Calu3 (cell line): ENCODE data around the gene KIAA1549. TPM values are rescaled to one million over a fixed set of nuclear protein-coding genes. Genes with fewer than 3 reads are reported as not detected.

Source experiments
- BruUV-seq: library from RNA; stranded (reverse); fragments of 400-500 nt; replicated peaks from 2 replicates; lab custom pipeline; 2021; lab: Mats Ljungman, UMichigan
- CTCF ChIA-PET: fragments of 300-600 bp; sonication (Branson Sonifier 250); formaldehyde crosslinking; loops from one replicate; lab custom pipeline; 2022; ENCODE audit warnings: antibody characterized with exemption; lab: Charles Lee
- DNase-seq: peaks from one replicate; pipeline ENCODE4 v3.0.0; 2022
- H3K27ac Mint-ChIP-seq: one replicate; pipeline ENCODE4 v1.8.0; 2022; ENCODE audit warnings: mixed read lengths; ENCODE audit not compliant: unreplicated experiment
- H3K27me3 Mint-ChIP-seq: one replicate; pipeline ENCODE4 v1.8.0; 2022; ENCODE audit warnings: mixed read lengths; ENCODE audit not compliant: unreplicated experiment
- H3K36me3 Mint-ChIP-seq: one replicate; pipeline ENCODE4 v1.8.0; 2022; ENCODE audit warnings: mild to moderate bottlenecking, moderate library complexity, mixed read lengths; ENCODE audit not compliant: insufficient read depth, unreplicated experiment
- H3K4me1 Mint-ChIP-seq: one replicate; pipeline ENCODE4 v1.8.0; 2022; ENCODE audit warnings: mild to moderate bottlenecking, low read depth, mixed read lengths; ENCODE audit not compliant: unreplicated experiment
- H3K4me3 Mint-ChIP-seq: one replicate; pipeline ENCODE4 v1.8.0; 2022; ENCODE audit warnings: mild to moderate bottlenecking, low read depth, moderate library complexity, mixed read lengths; ENCODE audit not compliant: unreplicated experiment
- H3K9me3 Mint-ChIP-seq: one replicate; pipeline ENCODE4 v1.8.0; 2022; ENCODE audit warnings: low read depth, mixed read lengths; ENCODE audit not compliant: unreplicated experiment
- CTCF ChIP-seq: fragments of 200-600 bp; IDR thresholded peaks from one replicate; pipeline ENCODE4 v1.8.0; 2022; ENCODE audit warnings: antibody characterized with exemption; ENCODE audit not compliant: unreplicated experiment
- intact Hi-C: fragments of 100-400 bp; cut with micrococcal nuclease; formaldehyde crosslinking; loops from one replicate; pipeline ENCODE4 v1.10.0; 2022; ENCODE audit not compliant: unreplicated experiment
- total RNA-seq: library from RNA; stranded (reverse); gene quantifications from 2 replicates; pipeline ENCODE4 v1.2.3, GENCODE V29; 2022

The KIAA1549 gene
- total RNA-seq, 1 experiment from 2014 or later = 10.4 TPM

GRCh38 chr7:138961159-138961558 lies 20.0 kb downstream of the KIAA1549 start:
- Mint-ChIP-seq H3K27ac (no peak overlapping the region), H3K4me3 (no peak overlapping the region), H3K4me1 (peaks cover 51% of the 10 kb centered on the region), H3K27me3 (no peaks in the 10 kb centered on the region), H3K36me3 (no peaks in the 10 kb centered on the region), H3K9me3 (peaks cover 5% of the 10 kb centered on the region)
- TF ChIP-seq CTCF = no peak
- CTCF ChIA-PET = no interaction called here
- intact Hi-C loops = no loop called here
- BruUV-seq = no TSS peak
- DNase-seq = no peak

- no peaks in the 10 kb centered on the region for H3K27me3 Mint-ChIP-seq
- intact Hi-C loops = no loop called here
- no peak overlapping the region for H3K4me3 Mint-ChIP-seq
- peaks cover 46% of the 10 kb centered on the region for H3K4me1 Mint-ChIP-seq
- CTCF ChIA-PET = no interaction called here
- no peak overlapping the region for H3K27ac Mint-ChIP-seq
- BruUV-seq = no TSS peak
- H3K9me3 Mint-ChIP-seq = peaks cover 5% of the 10 kb centered on the region
- no peak for DNase-seq
- no peak for TF ChIP-seq CTCF
- no peaks in the 10 kb centered on the region for H3K36me3 Mint-ChIP-seq
Measured at GRCh38 chr7:138958391-138958956, 22.7 kb downstream of the KIAA1549 start.

- CTCF ChIA-PET = no interaction called here
- intact Hi-C loops = no loop called here
- Mint-ChIP-seq H3K27ac (no peak overlapping the region), H3K27me3 (no peaks in the 10 kb centered on the region), H3K9me3 (peaks cover 5% of the 10 kb centered on the region), H3K4me1 (peaks cover 41% of the 10 kb centered on the region), H3K4me3 (no peak overlapping the region), H3K36me3 (no peaks in the 10 kb centered on the region)
- TF ChIP-seq CTCF = no peak
- DNase-seq = no peak
- no TSS peak for BruUV-seq
Measured at GRCh38 chr7:138957753-138958390, 23.3 kb downstream of the KIAA1549 start.

GRCh38 chr7:138957217-138957616 lies 24.0 kb downstream of the KIAA1549 start:
- H3K4me3 Mint-ChIP-seq = no peak overlapping the region
- intact Hi-C loops = no loop called here
- H3K27me3 Mint-ChIP-seq = no peaks in the 10 kb centered on the region
- no peaks in the 10 kb centered on the region for H3K36me3 Mint-ChIP-seq
- DNase-seq = no peak
- H3K4me1 Mint-ChIP-seq = peaks cover 41% of the 10 kb centered on the region
- peaks cover 5% of the 10 kb centered on the region for H3K9me3 Mint-ChIP-seq
- CTCF ChIA-PET = no interaction called here
- BruUV-seq = no TSS peak
- H3K27ac Mint-ChIP-seq = no peak overlapping the region
- no peak for TF ChIP-seq CTCF
